HG03432 (cell line): ENCODE results near the gene PALMD.

ENCODE experiments used
- ATAC-seq: cut with Tn5 transposase; IDR thresholded peaks from one replicate; pipeline ENCODE4 v1.9.1; 2021; ENCODE audit warnings: mild to moderate bottlenecking, moderate library complexity; ENCODE audit not compliant: unreplicated experiment

The PALMD gene

DNA sequence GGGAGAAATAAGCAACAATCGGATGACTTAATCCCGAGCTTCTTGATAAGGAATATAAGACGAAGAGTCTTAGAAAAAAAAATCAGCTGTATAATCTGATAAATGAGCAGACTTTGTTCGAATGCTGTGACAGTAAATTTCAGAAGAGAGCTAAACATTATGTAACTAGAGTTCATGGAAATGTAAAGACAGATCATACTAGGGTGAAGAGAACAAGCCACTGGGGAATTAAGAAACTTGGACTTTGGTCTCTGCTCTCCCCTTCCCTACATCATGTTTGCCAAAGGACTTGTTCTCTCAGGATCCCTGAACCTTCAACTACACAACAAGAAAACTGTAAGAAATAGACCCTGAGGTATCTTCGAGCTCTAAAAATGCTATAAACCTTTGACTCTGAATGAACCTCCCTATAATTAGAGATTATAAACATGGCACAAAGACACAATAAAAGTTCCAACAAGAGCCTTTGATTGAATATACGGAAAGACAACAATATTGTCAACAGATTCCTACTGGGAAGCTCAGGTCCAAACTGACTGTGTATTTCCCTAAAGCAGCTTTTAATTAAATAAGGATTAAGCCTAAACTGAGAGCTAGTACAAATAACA lies 93.0 kb downstream of the PALMD start:
- no peak for ATAC-seq

DNA sequence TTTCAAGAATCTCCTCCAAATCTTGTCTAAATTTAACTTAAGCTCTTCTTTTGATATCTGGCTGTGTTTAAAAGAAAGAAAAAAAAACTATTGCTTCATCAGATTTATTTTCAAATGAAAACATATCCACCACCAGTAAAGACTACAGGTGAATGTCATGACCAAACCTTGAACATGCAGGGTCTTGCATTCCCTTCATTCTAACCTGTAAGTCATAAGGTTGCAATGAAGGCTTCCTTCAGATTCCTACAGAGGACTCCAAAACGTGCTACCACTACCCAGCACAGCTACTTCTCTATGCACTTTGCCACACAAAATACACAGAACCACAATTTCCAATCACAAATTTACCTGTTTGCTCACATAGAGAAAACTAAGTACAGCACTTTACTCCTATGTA lies 94.2 kb downstream of the PALMD start:
- no peak for ATAC-seq
